PC-9 (cell line): ENCODE results near the gene PFKFB4.

ENCODE experiments used
- EZH2 ChIP-seq: fragments of 200-600 bp; sonication (generic); IDR thresholded peaks from 2 replicates; pipeline ENCODE4 v1.8.0; 2017; ENCODE audit warnings: antibody characterized with exemption, low read depth
- TF ChIP-seq, protein P1 (sequence below): fragments of 200-600 bp; sonication (generic); conservative IDR thresholded peaks from 2 replicates; pipeline ENCODE4 v1.6.1; 2017; ENCODE audit warnings: mixed run types, antibody characterized with exemption, mild to moderate bottlenecking, moderate library complexity

- TF ChIP-seq, protein P1, sequence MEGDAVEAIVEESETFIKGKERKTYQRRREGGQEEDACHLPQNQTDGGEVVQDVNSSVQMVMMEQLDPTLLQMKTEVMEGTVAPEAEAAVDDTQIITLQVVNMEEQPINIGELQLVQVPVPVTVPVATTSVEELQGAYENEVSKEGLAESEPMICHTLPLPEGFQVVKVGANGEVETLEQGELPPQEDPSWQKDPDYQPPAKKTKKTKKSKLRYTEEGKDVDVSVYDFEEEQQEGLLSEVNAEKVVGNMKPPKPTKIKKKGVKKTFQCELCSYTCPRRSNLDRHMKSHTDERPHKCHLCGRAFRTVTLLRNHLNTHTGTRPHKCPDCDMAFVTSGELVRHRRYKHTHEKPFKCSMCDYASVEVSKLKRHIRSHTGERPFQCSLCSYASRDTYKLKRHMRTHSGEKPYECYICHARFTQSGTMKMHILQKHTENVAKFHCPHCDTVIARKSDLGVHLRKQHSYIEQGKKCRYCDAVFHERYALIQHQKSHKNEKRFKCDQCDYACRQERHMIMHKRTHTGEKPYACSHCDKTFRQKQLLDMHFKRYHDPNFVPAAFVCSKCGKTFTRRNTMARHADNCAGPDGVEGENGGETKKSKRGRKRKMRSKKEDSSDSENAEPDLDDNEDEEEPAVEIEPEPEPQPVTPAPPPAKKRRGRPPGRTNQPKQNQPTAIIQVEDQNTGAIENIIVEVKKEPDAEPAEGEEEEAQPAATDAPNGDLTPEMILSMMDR = no peak
- TF ChIP-seq EZH2 = no peak
These were observed 12.5 kb downstream of the PFKFB4 start for GRCh38 chr3:48544141-48544540.
